Stimulated activated naive B cell treated with anti-CD40 and anti-IgM and Interleukin-4, amounts not matched to agents 10 μg/mL and 1 μg/mL and 100 μg/mL, for 72 hours (primary cell): ENCODE results near the gene ENKUR.

ENCODE experiments used
- ATAC-seq, 2 donors: fragments of 150-1000 bp; cut with Tn5 transposase; replicated peaks; 2 replicates each; pipeline ENCODE4 v1.10.0; 2021; ENCODE audit warnings: moderate library complexity in 1 of 2
- DNase-seq: peaks from one replicate; pipeline ENCODE4 v3.0.0; 2021
- H3K27ac Mint-ChIP-seq: one replicate; pipeline ENCODE4 v1.8.0; 2022; ENCODE audit warnings: mild to moderate bottlenecking, mixed read lengths
- H3K27me3 Mint-ChIP-seq, 2 donors: one replicate each; pipeline ENCODE4 v1.8.0; 2022; ENCODE audit warnings: mixed read lengths in 2 of 2
- H3K36me3 Mint-ChIP-seq, 2 donors: one replicate each; pipeline ENCODE4 v1.8.0; 2022; ENCODE audit warnings: mixed read lengths in 2 of 2, mild to moderate bottlenecking in 1 of 2
- H3K4me1 Mint-ChIP-seq, 2 donors: one replicate each; pipeline ENCODE4 v1.8.0; 2022; ENCODE audit warnings: mixed read lengths in 2 of 2, mild to moderate bottlenecking in 1 of 2
- H3K4me3 Mint-ChIP-seq, 2 donors: one replicate each; pipeline ENCODE4 v1.8.0; 2022; ENCODE audit warnings: mild to moderate bottlenecking in 2 of 2, mixed read lengths in 2 of 2, moderate library complexity in 1 of 2
- H3K9me3 Mint-ChIP-seq, 2 donors: one replicate each; pipeline ENCODE4 v1.8.0; 2022; ENCODE audit warnings: mixed read lengths in 2 of 2, mild to moderate bottlenecking in 1 of 2

The ENKUR gene

GRCh38 chr10:25015828-25016375 lies at the start of gene ENKUR:
TSS of gene ENKUR (minus strand) at chr10:25016158. CDS start at chr10:25015936, 222 bp downstream.
- Mint-ChIP-seq H3K27ac (peak within 1 kb of the TSS; percentile 91), H3K4me3 (peak within 1 kb of the TSS; percentile 83 to 85), H3K9me3 (peaks cover 0 to 3% of the 10 kb centered on the region in 2 donors), H3K27me3 (no peaks in the 10 kb centered on the region), H3K36me3 (peaks cover 0 to 4% of the 10 kb centered on the region in 2 donors), H3K4me1 (peaks cover 11 to 20% of the 10 kb centered on the region in 2 donors)
- peak; percentile 60 to 61 for ATAC-seq
- DNase-seq, result no peak

GRCh38 chr10:25064401-25064800 lies 48.4 kb upstream of the ENKUR start:
- H3K4me1 Mint-ChIP-seq, result peaks cover 0 to 4% of the 10 kb centered on the region in 2 donors
- no peak overlapping the region for H3K27ac Mint-ChIP-seq
- H3K36me3 Mint-ChIP-seq, result no peaks in the 10 kb centered on the region
- no peak overlapping the region for H3K4me3 Mint-ChIP-seq
- no peaks in the 10 kb centered on the region for H3K9me3 Mint-ChIP-seq
- H3K27me3 Mint-ChIP-seq, result peaks cover 27 to 35% of the 10 kb centered on the region in 2 donors
- ATAC-seq (no peak), DNase-seq (no peak)

GRCh38 chr10:25063644-25064043 lies 47.7 kb upstream of the ENKUR start:
- DNase-seq (no peak), ATAC-seq (no peak)
- H3K27me3 Mint-ChIP-seq, result peaks cover 27 to 35% of the 10 kb centered on the region in 2 donors
- peaks cover 0 to 4% of the 10 kb centered on the region in 2 donors for H3K4me1 Mint-ChIP-seq
- no peaks in the 10 kb centered on the region for H3K36me3 Mint-ChIP-seq
- no peak overlapping the region for H3K27ac Mint-ChIP-seq
- no peaks in the 10 kb centered on the region for H3K9me3 Mint-ChIP-seq
- no peak overlapping the region for H3K4me3 Mint-ChIP-seq

- H3K9me3 Mint-ChIP-seq, result no peaks in the 10 kb centered on the region
- ATAC-seq (no peak), DNase-seq (no peak)
- H3K27ac Mint-ChIP-seq, result no peak overlapping the region
- no peaks in the 10 kb centered on the region for H3K36me3 Mint-ChIP-seq
- H3K4me1 Mint-ChIP-seq, result peaks cover 0 to 4% of the 10 kb centered on the region in 2 donors
- H3K27me3 Mint-ChIP-seq, result peaks cover 25 to 33% of the 10 kb centered on the region in 2 donors
- H3K4me3 Mint-ChIP-seq, result no peak overlapping the region
These were observed 47.2 kb upstream of the ENKUR start for GRCh38 chr10:25063157-25063556.

GRCh38 chr10:25061711-25062449 lies 45.9 kb upstream of the ENKUR start:
- Mint-ChIP-seq H3K27ac (no peak overlapping the region), H3K36me3 (no peaks in the 10 kb centered on the region), H3K27me3 (peaks cover 19 to 22% of the 10 kb centered on the region in 2 donors), H3K4me3 (peak overlapping the region in 1 of 2 donors; percentile 5), H3K4me1 (peaks cover 0 to 4% of the 10 kb centered on the region in 2 donors), H3K9me3 (no peaks in the 10 kb centered on the region)
- no peak for DNase-seq
- no peak for ATAC-seq

GRCh38 chr10:25061125-25061524 lies 45.2 kb upstream of the ENKUR start:
- no peak for DNase-seq
- peaks cover 19 to 21% of the 10 kb centered on the region in 2 donors for H3K27me3 Mint-ChIP-seq
- ATAC-seq, result no peak
- H3K4me3 Mint-ChIP-seq, result no peak overlapping the region
- no peaks in the 10 kb centered on the region for H3K36me3 Mint-ChIP-seq
- H3K27ac Mint-ChIP-seq, result no peak overlapping the region
- H3K4me1 Mint-ChIP-seq, result peaks cover 0 to 4% of the 10 kb centered on the region in 2 donors
- H3K9me3 Mint-ChIP-seq, result no peaks in the 10 kb centered on the region

- ATAC-seq (no peak), DNase-seq (no peak)
- Mint-ChIP-seq H3K4me1 (peaks cover 0 to 4% of the 10 kb centered on the region in 2 donors), H3K27ac (no peak overlapping the region), H3K36me3 (no peaks in the 10 kb centered on the region), H3K9me3 (no peaks in the 10 kb centered on the region), H3K27me3 (peaks cover 11 to 14% of the 10 kb centered on the region in 2 donors), H3K4me3 (no peak overlapping the region)
These were observed 44.0 kb upstream of the ENKUR start for GRCh38 chr10:25059990-25060389.

- Mint-ChIP-seq H3K4me1 (peaks cover 0 to 2% of the 10 kb centered on the region in 2 donors), H3K27ac (no peak overlapping the region), H3K27me3 (peaks cover 4 to 7% of the 10 kb centered on the region in 2 donors), H3K36me3 (no peaks in the 10 kb centered on the region), H3K9me3 (no peaks in the 10 kb centered on the region), H3K4me3 (no peak overlapping the region)
- DNase-seq (no peak), ATAC-seq (no peak)
These were observed 41.9 kb upstream of the ENKUR start for GRCh38 chr10:25057886-25058285.

GRCh38 chr10:25056726-25057125 lies 40.8 kb upstream of the ENKUR start:
- no peak overlapping the region for H3K4me3 Mint-ChIP-seq
- peaks cover 0 to 5% of the 10 kb centered on the region in 2 donors for H3K27me3 Mint-ChIP-seq
- H3K4me1 Mint-ChIP-seq, result no peaks in the 10 kb centered on the region
- no peak for ATAC-seq
- no peak overlapping the region for H3K27ac Mint-ChIP-seq
- DNase-seq, result no peak
- H3K36me3 Mint-ChIP-seq, result no peaks in the 10 kb centered on the region
- no peaks in the 10 kb centered on the region for H3K9me3 Mint-ChIP-seq

GRCh38 chr10:25052012-25052411 lies 36.1 kb upstream of the ENKUR start:
- Mint-ChIP-seq H3K27ac (no peak overlapping the region), H3K4me3 (no peak overlapping the region), H3K36me3 (no peaks in the 10 kb centered on the region), H3K4me1 (no peaks in the 10 kb centered on the region), H3K27me3 (peaks cover 14 to 21% of the 10 kb centered on the region in 2 donors), H3K9me3 (peaks cover 0 to 5% of the 10 kb centered on the region in 2 donors)
- ATAC-seq, result no peak
- DNase-seq, result no peak

- DNase-seq (no peak), ATAC-seq (no peak)
- H3K9me3 Mint-ChIP-seq, result peaks cover 0 to 5% of the 10 kb centered on the region in 2 donors
- no peaks in the 10 kb centered on the region for H3K4me1 Mint-ChIP-seq
- H3K36me3 Mint-ChIP-seq, result no peaks in the 10 kb centered on the region
- H3K27me3 Mint-ChIP-seq, result peaks cover 14 to 21% of the 10 kb centered on the region in 2 donors
- no peak overlapping the region for H3K4me3 Mint-ChIP-seq
- no peak overlapping the region for H3K27ac Mint-ChIP-seq
These were observed 34.4 kb upstream of the ENKUR start for GRCh38 chr10:25050402-25050801.

GRCh38 chr10:25049966-25050365 lies 34.0 kb upstream of the ENKUR start:
- Mint-ChIP-seq H3K4me3 (no peak overlapping the region), H3K27me3 (peaks cover 15 to 21% of the 10 kb centered on the region in 2 donors), H3K4me1 (no peaks in the 10 kb centered on the region), H3K9me3 (peaks cover 0 to 5% of the 10 kb centered on the region in 2 donors), H3K36me3 (no peaks in the 10 kb centered on the region), H3K27ac (no peak overlapping the region)
- no peak for ATAC-seq
- no peak for DNase-seq

- DNase-seq (no peak), ATAC-seq (no peak)
- peaks cover 20 to 28% of the 10 kb centered on the region in 2 donors for H3K27me3 Mint-ChIP-seq
- no peak overlapping the region for H3K4me3 Mint-ChIP-seq
- H3K9me3 Mint-ChIP-seq, result peaks cover 0 to 5% of the 10 kb centered on the region in 2 donors
- H3K4me1 Mint-ChIP-seq, result no peaks in the 10 kb centered on the region
- H3K27ac Mint-ChIP-seq, result no peak overlapping the region
- no peaks in the 10 kb centered on the region for H3K36me3 Mint-ChIP-seq
These were observed 32.5 kb upstream of the ENKUR start for GRCh38 chr10:25048450-25048849.

GRCh38 chr10:25047591-25048301 lies 31.8 kb upstream of the ENKUR start:
- Mint-ChIP-seq H3K9me3 (peaks cover 0 to 5% of the 10 kb centered on the region in 2 donors), H3K27ac (no peak overlapping the region), H3K27me3 (peaks cover 20 to 28% of the 10 kb centered on the region in 2 donors), H3K36me3 (no peaks in the 10 kb centered on the region), H3K4me1 (no peaks in the 10 kb centered on the region), H3K4me3 (no peak overlapping the region)
- DNase-seq (no peak), ATAC-seq (no peak)
